ENCODE measurements around the gene COQ8B.

The COQ8B gene

GRCh38 chr19:40690050-40690692, 26.5 kb downstream of the COQ8B start, which contains the start of gene NUMBL:
Gene NUMBL, minus strand, starts transcription at chr19:40690651. Its CDS starts 168 bp downstream, at chr19:40690483.
- no peak for DNase-seq

- no peak for DNase-seq
Observed at GRCh38 chr19:40689339-40690049, 27.2 kb downstream of the COQ8B start.

- no peak for DNase-seq
Observed at GRCh38 chr19:40688987-40689338, 27.7 kb downstream of the COQ8B start.

GRCh38 chr19:40688309-40688708, 28.4 kb downstream of the COQ8B start:
- DNase-seq: no peak

- DNase-seq: no peak
Observed at GRCh38 chr19:40687525-40688016, 29.1 kb downstream of the COQ8B start.

- no peak for DNase-seq
Observed at GRCh38 chr19:40686882-40687524, 29.7 kb downstream of the COQ8B start.

GRCh38 chr19:40685563-40685962, 31.1 kb downstream of the COQ8B start:
- no peak for DNase-seq

GRCh38 chr19:40685016-40685526, 31.6 kb downstream of the COQ8B start:
- DNase-seq: no peak

- DNase-seq: no peak
Observed at GRCh38 chr19:40684280-40684679, 32.4 kb downstream of the COQ8B start.

GRCh38 chr19:40683437-40683836, 33.2 kb downstream of the COQ8B start:
- no peak for DNase-seq

GRCh38 chr19:40682431-40682964, 34.2 kb downstream of the COQ8B start:
- no peak for DNase-seq

- no peak for DNase-seq
Observed at GRCh38 chr19:40681039-40681438, 35.6 kb downstream of the COQ8B start.

GRCh38 chr19:40677156-40677555, 39.5 kb downstream of the COQ8B start:
- no peak for DNase-seq

GRCh38 chr19:40674291-40674690, 42.4 kb downstream of the COQ8B start:
- DNase-seq: no peak

- no peak for DNase-seq
Observed at GRCh38 chr19:40673397-40673796, 43.3 kb downstream of the COQ8B start.

GRCh38 chr19:40672573-40673299, 44.0 kb downstream of the COQ8B start:
- no peak for DNase-seq

GRCh38 chr19:40672038-40672437, 44.6 kb downstream of the COQ8B start:
- no peak for DNase-seq

GRCh38 chr19:40671404-40671803, 45.3 kb downstream of the COQ8B start:
- DNase-seq: no peak

- DNase-seq: no peak
Observed at GRCh38 chr19:40668991-40669614, 47.6 kb downstream of the COQ8B start.

- no peak for DNase-seq
Observed at GRCh38 chr19:40667602-40668001, 49.1 kb downstream of the COQ8B start.

- no peak for DNase-seq
Observed at GRCh38 chr19:40666803-40667438, 49.8 kb downstream of the COQ8B start.
